ENCODE results near the gene FANCC.

The FANCC gene

GRCh38 chr9:95073918-95074317 lies 243.6 kb downstream of the FANCC start:
- TF ChIP-seq YY1 (IDR thresholded peaks at IDR 0.05; ENCODE audit: low read depth) (no peak), FOXM1 (IDR thresholded peaks at IDR 0.05; ENCODE audit: borderline replicate concordance, low read depth) (no peak), NFIC (IDR thresholded peaks at IDR 0.05) (no peak), CEBPB (IDR thresholded peaks at IDR 0.05) (no peak), TCF12 (IDR thresholded peaks at IDR 0.05; ENCODE audit: low read depth) (no peak), ZBTB7A (IDR thresholded peaks at IDR 0.05; ENCODE audit: low read depth) (no peak), RAD21 (IDR thresholded peaks at IDR 0.05; ENCODE audit: low read depth) (no peak), CREB1 (IDR thresholded peaks at IDR 0.05; ENCODE audit: low read depth) (no peak), USF1 (IDR thresholded peaks at IDR 0.05) (no peak), TEAD4 (IDR thresholded peaks at IDR 0.05) (no peak), MAX (IDR thresholded peaks at IDR 0.05) (no peak)

GRCh38 chr9:95073042-95073607 lies 244.4 kb downstream of the FANCC start:
- TF ChIP-seq EGR1 (IDR thresholded peaks at IDR 0.05), result no peak
- TF ChIP-seq YY1 (IDR thresholded peaks at IDR 0.05; ENCODE audit: low read depth), result no peak
- TF ChIP-seq TAF1 (IDR thresholded peaks at IDR 0.05; ENCODE audit: low read depth), result no peak

GRCh38 chr9:95071925-95072324 lies 245.6 kb downstream of the FANCC start:
- no peak for TF ChIP-seq EGR1 (IDR thresholded peaks at IDR 0.05)
- TF ChIP-seq MAX (IDR thresholded peaks at IDR 0.05), result no peak
- TF ChIP-seq TCF12 (IDR thresholded peaks at IDR 0.05; ENCODE audit: low read depth), result no peak
- no peak for TF ChIP-seq YY1 (IDR thresholded peaks at IDR 0.05; ENCODE audit: low read depth)
- TF ChIP-seq NFIC (IDR thresholded peaks at IDR 0.05), result no peak
- TF ChIP-seq USF1 (IDR thresholded peaks at IDR 0.05), result no peak
- TF ChIP-seq REST (IDR thresholded peaks at IDR 0.05; ENCODE audit: low read depth), result no peak
- TF ChIP-seq EP300 (IDR thresholded peaks at IDR 0.05; ENCODE audit: borderline replicate concordance), result no peak
- TF ChIP-seq TAF1 (IDR thresholded peaks at IDR 0.05; ENCODE audit: low read depth), result no peak
- no peak for TF ChIP-seq RAD21 (IDR thresholded peaks at IDR 0.05; ENCODE audit: low read depth)

GRCh38 chr9:95071450-95071849 lies 246.1 kb downstream of the FANCC start:
- TF ChIP-seq RAD21 (IDR thresholded peaks at IDR 0.05; ENCODE audit: low read depth) (no peak), REST (IDR thresholded peaks at IDR 0.05; ENCODE audit: low read depth) (no peak), ZBTB7A (IDR thresholded peaks at IDR 0.05; ENCODE audit: low read depth) (no peak), CEBPB (IDR thresholded peaks at IDR 0.05) (no peak), TAF1 (IDR thresholded peaks at IDR 0.05; ENCODE audit: low read depth) (no peak), CREB1 (IDR thresholded peaks at IDR 0.05; ENCODE audit: low read depth) (no peak), TEAD4 (IDR thresholded peaks at IDR 0.05) (no peak), TCF12 (IDR thresholded peaks at IDR 0.05; ENCODE audit: low read depth) (no peak), YY1 (IDR thresholded peaks at IDR 0.05; ENCODE audit: low read depth) (no peak), USF1 (IDR thresholded peaks at IDR 0.05) (no peak), NFIC (IDR thresholded peaks at IDR 0.05) (no peak)

GRCh38 chr9:95070549-95071021 lies 246.9 kb downstream of the FANCC start:
- TF ChIP-seq NFIC (IDR thresholded peaks at IDR 0.05), result no peak
- TF ChIP-seq ZBTB7A (IDR thresholded peaks at IDR 0.05; ENCODE audit: low read depth), result no peak
- no peak for TF ChIP-seq FOXM1 (IDR thresholded peaks at IDR 0.05; ENCODE audit: borderline replicate concordance, low read depth)
- TF ChIP-seq EGR1 (IDR thresholded peaks at IDR 0.05), result no peak

- TF ChIP-seq CREB1 (IDR thresholded peaks at IDR 0.05; ENCODE audit: low read depth) (no peak), TAF1 (IDR thresholded peaks at IDR 0.05; ENCODE audit: low read depth) (no peak)
These were observed 249.6 kb downstream of the FANCC start for GRCh38 chr9:95067897-95068296.

Data from Ishikawa (cell line).